EH (cell line): ENCODE measurements around the gene RNU6-9.
A peak's percentile ranks its signal among the peaks of the same experiment; 100 is the strongest.
"Not testable (repeated sequence)": the region's sequence is repeated elsewhere in the genome, so short reads cannot be mapped to it uniquely, and the experiment has no call there.

ENCODE experiments used
- DNase-seq: peaks from one replicate; pipeline ENCODE4 v3.0.0-alpha.2; 2015; ENCODE audit warnings: low read depth

The RNU6-9 gene

DNA sequence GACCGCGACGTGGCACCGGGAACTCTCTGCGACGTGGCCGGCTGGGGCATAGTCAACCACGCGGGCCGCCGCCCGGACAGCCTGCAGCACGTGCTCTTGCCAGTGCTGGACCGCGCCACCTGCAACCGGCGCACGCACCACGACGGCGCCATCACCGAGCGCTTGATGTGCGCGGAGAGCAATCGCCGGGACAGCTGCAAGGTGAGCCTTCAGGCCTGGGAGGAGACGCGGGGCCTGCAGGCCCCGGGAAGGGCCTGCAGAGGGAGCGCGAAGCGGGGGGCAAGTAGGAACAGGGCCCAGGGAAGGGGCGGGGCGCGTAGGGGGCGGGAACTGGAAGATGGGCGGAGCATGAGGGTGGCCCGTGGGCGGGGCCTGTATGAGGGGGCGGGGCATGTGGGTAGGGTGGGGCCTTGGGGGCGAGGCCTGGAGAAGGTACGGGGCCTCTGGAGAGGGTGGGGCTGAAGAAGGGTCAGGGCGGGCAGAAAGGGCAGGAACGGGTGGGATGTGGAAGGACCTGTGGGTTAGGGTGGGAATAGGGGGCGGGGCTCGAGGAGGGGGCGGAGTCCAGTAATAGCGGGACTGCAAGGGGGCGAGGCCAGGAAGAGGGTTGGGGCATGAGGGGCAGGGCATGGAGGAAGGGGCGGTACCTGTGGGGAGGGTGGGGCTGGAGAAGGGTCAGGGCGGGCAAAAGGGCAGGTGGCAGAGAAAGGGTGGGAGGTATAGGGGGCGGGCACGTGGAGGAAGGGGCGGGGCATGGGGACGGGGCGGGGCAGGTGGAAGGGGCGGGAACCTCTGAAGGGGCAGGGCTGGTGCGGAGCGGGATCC is 31.3 kb upstream of the RNU6-9 start:
- DNase-seq = peak; percentile 33

GRCh38 chr19:862581-863314 is 30.5 kb upstream of the RNU6-9 start:
- DNase-seq = peak; percentile 70

GRCh38 chr19:863315-863620 is 30.0 kb upstream of the RNU6-9 start:
- DNase-seq = no peak

DNA sequence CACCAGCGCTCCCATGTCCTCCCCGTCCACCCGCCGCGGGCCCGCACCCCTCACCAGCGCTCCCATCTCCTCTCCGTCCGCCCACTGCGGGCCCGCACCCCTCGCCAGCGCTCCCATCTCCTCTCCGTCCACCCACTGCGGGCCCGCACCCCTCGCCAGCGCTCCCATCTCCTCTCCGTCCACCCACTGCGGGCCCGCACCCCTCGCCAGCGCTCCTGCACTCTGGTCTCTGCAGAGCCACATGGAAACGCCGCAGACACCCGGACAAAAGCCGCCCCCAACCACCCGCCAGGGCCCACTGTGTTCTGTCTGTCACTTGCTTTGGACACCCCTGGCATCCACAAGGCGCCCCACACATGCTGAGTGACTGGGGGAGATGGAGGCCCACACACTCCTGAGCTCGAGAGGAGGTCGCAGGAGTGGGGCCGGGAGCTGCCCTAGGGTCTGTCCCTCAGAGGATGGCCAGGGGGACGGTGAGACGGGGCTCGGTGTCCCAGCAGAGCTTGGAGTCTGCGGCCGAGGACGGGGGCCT is 26.4 kb upstream of the RNU6-9 start:
- no peak for DNase-seq

DNA sequence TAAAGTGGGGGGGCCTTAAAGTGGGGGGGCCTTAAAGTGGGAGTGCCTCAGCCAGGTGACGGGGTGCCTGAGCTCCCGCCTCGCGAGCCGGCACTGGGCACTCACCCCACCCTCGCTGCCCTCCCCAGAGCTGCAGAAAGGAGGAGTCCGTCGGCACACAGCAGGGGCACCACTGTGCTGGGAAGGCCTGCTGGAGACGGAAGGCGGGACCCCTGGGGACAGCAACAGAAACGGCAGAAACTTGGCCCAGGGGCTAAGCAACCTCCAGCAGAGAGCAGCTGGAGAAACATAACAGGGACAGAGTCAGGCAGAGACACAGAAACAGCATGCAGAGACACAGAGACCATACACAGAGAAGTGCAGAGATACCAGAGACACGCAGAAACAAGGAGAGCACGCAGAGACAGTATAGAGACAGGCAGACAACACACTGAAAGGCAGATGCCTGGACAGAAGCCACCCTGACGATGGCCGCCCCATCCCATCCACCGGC is 25.9 kb upstream of the RNU6-9 start:
- no peak for DNase-seq

- no peak for DNase-seq
Observed at GRCh38 chr19:867855-868457, 25.3 kb upstream of the RNU6-9 start.

DNA sequence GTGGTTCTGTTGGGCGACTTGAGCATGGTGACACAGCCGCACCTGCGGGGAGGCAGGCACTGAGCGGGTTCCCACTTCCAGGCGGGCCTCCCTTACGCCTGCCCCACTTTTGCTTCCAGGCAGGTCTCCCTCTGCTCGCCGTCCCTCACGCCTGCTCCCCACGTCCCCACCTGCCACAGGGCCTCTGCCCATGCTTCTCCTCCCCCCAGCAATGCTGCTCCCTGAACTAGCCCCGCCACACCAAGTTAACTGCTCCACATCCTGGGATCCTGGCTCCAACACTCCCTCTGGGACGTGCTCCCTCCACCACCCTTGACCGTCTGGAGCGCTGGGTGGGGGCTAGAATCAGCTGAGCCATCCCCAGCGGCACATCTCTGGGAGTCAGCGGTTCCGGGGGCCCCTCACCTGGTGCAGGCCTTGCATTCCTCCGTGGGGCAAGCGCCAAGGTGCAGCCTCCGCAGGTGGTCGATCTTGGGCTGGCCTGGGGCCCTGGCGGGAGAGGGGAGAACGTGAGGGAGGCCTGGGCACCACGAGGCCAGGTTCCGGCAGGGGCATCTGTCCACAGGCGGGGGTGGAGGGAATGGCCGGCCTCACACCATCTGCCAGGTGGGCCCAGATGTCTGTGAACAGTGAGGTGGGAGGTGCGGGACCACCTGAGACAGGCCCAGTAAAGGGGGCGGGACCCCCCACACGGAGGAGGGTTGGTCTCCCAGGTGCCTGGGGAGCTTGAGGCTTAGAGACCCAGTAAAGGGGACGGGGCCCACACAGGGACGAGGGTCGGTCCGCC is 24.6 kb upstream of the RNU6-9 start:
- DNase-seq = no peak

DNA sequence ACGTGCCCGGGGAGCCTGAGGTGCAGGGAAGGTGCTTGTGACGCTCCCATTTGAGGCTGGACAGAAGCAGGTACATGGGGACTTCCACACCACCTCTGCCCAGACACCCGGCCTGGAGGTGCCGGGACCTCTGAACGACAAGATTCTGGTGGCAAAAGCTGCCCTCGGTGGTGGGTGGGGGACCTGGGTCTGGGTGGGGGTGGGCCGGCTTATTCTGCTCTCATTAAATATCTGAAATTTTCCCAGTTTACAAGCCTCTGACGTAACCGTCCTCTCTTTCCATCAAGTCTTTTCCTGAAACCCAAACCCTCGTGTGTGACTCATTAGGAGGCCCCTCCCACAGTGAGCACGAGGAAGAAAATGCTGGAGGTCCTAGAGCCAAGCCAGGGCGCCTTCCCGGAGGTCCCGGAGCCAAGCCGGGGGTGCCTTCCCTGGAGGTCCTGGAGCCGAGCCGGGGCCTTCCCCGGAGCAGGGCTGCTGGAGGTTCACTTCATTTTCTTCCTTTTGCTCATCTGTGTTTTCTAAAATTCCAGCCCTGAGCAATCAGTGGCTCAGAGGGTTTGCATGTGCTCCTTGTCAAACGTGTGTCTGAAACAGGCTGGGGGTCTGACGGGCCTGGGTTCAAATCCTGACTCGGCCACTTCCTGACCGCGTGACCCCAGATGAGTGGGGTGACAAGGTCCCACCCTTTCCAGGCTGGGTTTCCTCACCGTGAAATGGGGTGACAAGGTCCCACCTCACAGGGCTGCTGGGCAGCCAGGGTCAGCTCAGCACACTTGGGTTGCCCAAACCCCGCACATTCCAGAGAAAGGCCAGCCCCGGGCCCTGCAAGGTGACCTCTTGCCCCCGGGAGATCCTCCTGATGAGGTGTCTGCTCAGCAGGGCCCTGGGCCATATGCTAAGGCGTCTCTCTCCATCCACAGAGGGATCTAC is 23.8 kb upstream of the RNU6-9 start:
- peak; percentile 97 for DNase-seq

- DNase-seq = no peak
Observed at GRCh38 chr19:870314-870713, 23.0 kb upstream of the RNU6-9 start.

- DNase-seq = no peak
Observed at GRCh38 chr19:870963-871401, 22.3 kb upstream of the RNU6-9 start.

DNA sequence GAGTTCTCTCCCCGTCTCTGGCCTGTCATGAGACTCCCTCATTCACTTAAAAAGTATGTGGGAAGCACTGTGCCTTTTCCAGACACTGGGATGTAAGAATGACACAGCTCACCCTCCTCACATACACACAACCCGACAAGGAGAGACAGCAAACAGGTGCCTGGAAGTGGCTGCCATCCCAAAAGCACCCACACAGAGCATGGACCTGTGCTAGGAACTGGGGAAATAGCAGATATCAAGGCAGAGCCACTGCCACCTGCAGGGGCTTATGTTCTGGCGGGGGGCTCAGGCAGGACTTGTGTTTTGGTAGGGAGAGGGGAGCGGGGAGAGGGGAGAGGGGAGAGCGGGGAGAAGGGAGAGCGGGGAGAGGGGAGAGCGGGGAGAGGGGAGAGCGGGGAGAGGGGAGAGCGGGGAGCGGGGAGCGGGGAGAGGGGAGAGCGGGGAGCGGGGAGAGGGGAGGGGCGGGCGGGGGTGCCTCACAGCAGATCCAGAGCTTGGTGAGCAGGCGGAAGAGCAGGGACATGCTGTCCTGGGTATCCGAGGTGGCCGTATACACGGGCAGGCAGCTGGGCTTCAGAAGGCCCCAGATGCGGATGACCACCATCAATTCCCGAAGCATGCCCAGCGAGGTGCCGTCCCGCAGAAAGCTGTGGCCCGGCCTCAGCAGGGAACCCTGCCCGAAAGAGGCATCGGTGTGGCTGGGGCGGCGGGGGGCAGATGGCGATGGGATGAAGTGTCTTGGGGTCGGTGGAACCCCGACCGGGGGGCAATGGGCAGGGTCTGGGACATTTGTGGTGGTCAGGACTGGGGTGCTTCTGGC is 21.6 kb upstream of the RNU6-9 start:
- DNase-seq = no peak

- DNase-seq = peak; percentile 42
Observed at GRCh38 chr19:872266-872951, 20.9 kb upstream of the RNU6-9 start.

DNA sequence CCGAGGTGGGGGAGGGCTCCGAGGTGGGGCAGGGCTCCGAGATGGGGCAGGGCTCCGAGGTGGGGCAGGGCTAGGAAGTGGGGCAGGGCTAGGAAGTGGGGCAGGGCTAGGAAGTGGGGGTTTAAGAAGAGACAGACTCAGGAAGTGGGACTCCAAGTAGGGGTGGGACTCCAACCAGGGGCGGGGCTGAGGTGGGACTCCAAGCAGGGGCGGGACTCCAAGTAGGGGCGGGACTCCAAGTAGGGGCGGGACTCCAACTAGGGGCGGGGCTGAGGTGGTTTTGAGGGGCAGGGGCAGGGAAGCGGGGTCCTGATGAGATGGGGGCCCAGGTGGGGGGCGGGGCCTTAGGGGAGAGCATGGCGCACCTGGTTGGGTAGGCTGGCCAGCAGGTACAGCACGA is 20.2 kb upstream of the RNU6-9 start:
- peak; percentile 43 for DNase-seq

DNA sequence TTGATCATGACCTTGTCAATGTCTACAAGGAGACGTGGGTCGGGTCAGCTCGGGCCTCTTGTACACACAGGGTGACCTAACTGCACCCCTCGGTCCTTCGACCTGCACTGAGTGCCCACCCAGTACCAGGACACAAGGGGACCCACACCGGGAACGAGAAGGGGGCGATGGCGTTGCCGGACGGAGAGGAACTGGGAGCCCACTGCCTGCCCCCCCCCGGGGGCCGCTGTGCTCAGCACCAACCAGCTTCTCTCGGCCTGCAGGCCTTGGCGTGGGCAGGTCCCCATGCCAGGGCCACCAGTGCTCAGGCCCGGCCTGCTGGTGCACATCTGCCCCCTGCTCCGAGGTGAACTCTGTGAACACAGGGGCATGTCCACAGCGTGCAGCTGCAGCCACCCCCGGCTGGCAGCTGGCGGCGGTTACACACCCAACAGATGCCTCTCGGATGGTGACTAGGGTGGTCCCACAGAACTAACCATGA is 19.7 kb upstream of the RNU6-9 start:
- DNase-seq = no peak

DNA sequence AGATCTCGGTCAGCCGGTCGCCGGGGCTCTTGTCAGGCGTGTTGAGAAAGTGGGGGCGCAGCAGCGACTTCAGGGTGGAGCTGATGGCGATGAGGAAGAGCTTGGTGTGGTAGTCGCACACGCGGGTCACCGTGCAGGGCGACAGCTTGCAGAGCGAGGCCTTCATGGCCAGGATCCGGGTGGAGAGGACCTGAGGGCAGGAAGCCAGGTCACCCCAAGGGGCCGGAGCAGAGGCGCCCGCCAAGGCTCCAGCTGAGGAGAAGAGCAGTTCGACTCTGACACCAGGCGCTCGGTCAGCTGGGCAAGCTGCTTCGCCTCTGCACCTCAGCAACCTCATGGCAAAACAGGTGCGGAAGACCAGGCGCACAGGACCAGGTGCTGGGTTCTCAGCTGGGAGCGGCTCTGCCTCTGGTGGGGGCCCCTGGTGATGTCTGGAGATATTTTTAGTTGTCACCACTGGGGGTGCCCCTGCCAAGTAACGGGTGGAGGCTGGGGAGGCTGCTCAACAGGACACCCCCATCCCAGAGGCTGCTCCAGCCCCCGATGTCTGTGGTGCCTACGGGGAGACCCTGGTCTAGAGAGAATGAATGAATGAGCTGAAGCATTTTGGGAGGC is 17.9 kb upstream of the RNU6-9 start:
- no peak for DNase-seq

DNA sequence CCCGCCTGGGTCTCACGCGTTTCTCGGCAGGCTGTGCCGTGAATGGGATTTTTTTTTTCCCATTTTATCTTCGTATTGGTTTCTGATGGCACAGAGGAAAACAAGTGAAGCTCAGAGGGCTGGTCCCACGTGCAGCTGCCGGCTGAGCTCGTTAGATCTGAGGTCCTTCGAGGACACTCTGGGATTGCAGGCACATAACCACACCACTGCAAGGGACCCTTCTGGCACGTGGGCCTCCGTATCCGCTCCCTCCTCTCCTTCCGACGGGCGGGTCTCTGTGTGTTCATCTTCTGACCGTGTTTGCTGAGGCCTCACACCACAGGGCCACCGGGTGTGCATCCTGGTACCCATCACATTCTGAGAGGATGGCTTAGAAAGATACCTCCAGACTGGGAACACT is 17.2 kb upstream of the RNU6-9 start:
- no peak for DNase-seq

GRCh38 chr19:876780-877314 is 16.4 kb upstream of the RNU6-9 start:
- DNase-seq = no peak

DNA sequence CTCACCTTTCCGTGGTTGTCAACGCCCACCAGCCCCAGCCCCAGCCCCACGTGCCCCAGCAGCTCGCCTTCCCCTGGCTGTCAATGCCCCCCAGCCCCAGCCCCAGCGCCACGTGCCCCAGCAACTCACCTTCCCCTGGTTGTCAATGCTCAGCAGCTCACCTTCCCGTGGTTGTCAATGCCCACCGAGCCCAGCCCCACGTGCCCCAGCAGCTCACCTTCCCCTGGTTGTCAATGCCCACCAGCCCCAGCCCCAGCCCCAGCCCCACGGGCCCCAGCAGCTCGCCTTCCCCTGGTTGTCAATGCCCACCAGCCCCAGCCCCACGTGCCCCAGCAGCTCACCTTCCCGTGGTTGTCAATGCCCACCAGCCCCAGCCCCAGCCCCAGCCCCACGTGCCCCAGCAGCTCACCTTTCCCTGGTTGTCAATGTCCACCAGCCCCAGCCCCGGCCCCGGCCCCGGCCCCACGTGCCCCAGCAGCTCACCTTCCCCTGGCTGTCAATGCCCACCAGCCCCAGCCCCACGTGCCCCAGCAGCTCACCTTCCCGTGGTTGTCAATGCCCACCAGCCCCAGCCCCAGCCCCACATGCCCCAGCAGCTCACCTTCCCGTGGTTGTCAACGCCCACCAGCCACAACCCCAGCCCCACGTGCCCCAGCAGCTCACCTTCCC is 15.2 kb upstream of the RNU6-9 start:
- not testable (repeated sequence) for DNase-seq
